ENCODE data around the gene C16orf95. TPM values are rescaled to one million over a fixed set of nuclear protein-coding genes. Genes with fewer than 3 reads are reported as not detected.

The C16orf95 gene
- total and polyA plus RNA-seq, 3 donors from 2014 or later: 53.1 to 203 (median 71.9) TPM

DNA sequence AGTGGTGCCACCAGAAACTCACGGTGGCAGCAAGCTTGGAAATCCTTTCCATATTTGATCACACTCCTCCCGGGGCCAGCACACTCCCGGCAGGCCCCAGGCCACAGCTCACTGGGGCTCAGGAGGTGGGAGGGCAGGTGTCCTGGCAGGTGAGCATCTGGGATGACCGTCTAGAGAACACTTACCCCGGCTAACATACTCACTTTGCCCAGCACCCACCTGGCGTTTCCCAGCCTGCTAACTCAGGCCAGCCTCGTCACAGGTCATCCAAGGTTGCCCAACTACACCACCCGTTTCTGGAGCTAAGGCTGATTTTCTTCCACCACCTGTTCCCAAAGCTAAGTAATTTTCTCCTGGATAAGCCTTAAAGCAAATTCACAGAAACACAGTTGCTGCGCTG, 41.5 kb upstream of the C16orf95 start:
- intact Hi-C loops (cut with DNase I; ENCODE audit: low total_unique reads): no loop called here
- TF ChIP-seq, protein P1, sequence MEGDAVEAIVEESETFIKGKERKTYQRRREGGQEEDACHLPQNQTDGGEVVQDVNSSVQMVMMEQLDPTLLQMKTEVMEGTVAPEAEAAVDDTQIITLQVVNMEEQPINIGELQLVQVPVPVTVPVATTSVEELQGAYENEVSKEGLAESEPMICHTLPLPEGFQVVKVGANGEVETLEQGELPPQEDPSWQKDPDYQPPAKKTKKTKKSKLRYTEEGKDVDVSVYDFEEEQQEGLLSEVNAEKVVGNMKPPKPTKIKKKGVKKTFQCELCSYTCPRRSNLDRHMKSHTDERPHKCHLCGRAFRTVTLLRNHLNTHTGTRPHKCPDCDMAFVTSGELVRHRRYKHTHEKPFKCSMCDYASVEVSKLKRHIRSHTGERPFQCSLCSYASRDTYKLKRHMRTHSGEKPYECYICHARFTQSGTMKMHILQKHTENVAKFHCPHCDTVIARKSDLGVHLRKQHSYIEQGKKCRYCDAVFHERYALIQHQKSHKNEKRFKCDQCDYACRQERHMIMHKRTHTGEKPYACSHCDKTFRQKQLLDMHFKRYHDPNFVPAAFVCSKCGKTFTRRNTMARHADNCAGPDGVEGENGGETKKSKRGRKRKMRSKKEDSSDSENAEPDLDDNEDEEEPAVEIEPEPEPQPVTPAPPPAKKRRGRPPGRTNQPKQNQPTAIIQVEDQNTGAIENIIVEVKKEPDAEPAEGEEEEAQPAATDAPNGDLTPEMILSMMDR (IDR thresholded peaks at IDR 0.05): no peak
- no peak for TF ChIP-seq POLR2A (IDR thresholded peaks at IDR 0.05)
- DNase-seq: no peak
- Histone ChIP-seq H3K4me3 (no peak overlapping the region), H3K27ac (no peak overlapping the region), H3K4me1 (peaks cover 1% of the 10 kb centered on the region), H3K27me3 (no peaks in the 10 kb centered on the region), H3K36me3 (ENCODE audit: low read depth, missing control alignments) (no peaks in the 10 kb centered on the region), H3K9me3 (no peaks in the 10 kb centered on the region)
- WGBS, 2 donors: 85 to 91% methylated on average over 9 of the region's 9 CpGs

DNA sequence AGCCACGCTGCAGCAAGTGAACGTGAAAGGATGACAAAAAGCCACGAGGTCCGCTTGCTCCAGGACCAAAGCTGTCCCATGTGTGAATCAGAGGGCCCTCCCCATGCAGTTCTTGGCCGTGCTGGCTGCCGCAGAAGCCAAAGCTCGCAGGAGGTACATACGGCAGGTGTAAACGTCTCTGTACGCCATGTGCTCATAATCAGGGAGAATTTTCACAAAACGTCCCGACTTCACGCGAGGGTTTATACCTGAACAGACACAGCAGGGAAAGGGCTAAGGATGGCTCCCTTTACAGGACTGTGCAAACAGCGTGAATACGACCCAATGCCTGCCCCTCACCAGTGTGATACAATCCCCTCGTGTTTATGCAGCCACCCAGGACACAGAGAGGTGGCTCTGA, 41.1 kb upstream of the C16orf95 start:
- TF ChIP-seq POLR2A (IDR thresholded peaks at IDR 0.05): no peak
- TF ChIP-seq, protein P1 (IDR thresholded peaks at IDR 0.05): no peak
- intact Hi-C loops (cut with DNase I; ENCODE audit: low total_unique reads): no loop called here
- no peaks in the 10 kb centered on the region for H3K4me1 ChIP-seq
- no peaks in the 10 kb centered on the region for H3K27me3 ChIP-seq
- H3K27ac ChIP-seq: no peak overlapping the region
- 93 to 96% methylated on average over 17 of the region's 17 CpGs for WGBS, 2 donors
- no peak for DNase-seq
- no peaks in the 10 kb centered on the region for H3K36me3 ChIP-seq (ENCODE audit: low read depth, missing control alignments)
- no peaks in the 10 kb centered on the region for H3K9me3 ChIP-seq
- H3K4me3 ChIP-seq: no peak overlapping the region

DNA sequence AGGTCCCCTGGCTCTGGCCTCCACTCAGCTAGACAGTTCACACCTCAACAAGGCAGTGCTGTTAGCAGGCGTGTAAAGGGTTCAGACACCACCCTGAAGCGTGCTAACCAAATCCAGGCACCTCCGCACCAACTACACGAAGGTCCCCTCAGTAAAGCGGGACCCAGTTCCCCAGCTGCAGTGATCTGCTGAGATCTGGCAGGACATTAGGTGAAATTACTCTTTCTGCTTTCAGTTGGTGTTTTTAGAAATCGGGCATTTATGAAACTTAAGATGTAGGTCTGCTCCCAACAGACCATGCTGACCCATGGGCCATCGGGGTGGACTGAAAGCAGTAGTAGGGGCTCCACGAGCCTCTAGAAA, 39.3 kb upstream of the C16orf95 start:
- Histone ChIP-seq H3K4me1 (no peaks in the 10 kb centered on the region), H3K27ac (no peak overlapping the region), H3K36me3 (ENCODE audit: low read depth, missing control alignments) (no peaks in the 10 kb centered on the region), H3K4me3 (no peak overlapping the region), H3K27me3 (no peaks in the 10 kb centered on the region), H3K9me3 (no peaks in the 10 kb centered on the region)
- 89 to 93% methylated on average over 8 of the region's 8 CpGs for WGBS, 2 donors
- TF ChIP-seq, protein P1 (IDR thresholded peaks at IDR 0.05): no peak
- TF ChIP-seq POLR2A (IDR thresholded peaks at IDR 0.05): no peak
- intact Hi-C loops (cut with DNase I; ENCODE audit: low total_unique reads): no loop called here
- DNase-seq: no peak

DNA sequence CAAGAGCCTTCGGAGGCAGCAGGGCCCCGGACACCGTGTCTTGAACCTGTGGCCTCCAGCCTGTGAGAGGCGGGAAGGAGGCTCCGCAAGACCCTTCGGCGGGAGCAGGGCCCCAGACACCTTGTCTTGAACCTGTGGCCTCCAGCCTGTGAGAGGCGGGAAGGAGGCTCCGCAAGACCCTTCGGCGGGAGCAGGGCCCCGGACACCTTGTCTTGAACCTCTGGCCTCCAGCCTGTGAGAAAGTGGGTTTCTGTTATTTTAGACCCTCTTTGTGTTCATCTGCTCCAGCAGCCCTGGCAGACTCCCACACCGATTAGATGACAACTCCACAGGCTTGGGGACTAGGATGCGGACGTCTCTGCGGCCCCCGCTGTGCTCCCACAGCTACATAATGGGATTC, 36.4 kb upstream of the C16orf95 start:
- Histone ChIP-seq H3K36me3 (ENCODE audit: low read depth, missing control alignments) (no peaks in the 10 kb centered on the region), H3K27me3 (no peaks in the 10 kb centered on the region), H3K27ac (no peak overlapping the region), H3K9me3 (no peaks in the 10 kb centered on the region), H3K4me3 (no peak overlapping the region), H3K4me1 (no peaks in the 10 kb centered on the region)
- WGBS, 2 donors: 95% methylated on average over 11 to 17 of the region's 17 CpGs
- intact Hi-C loops (cut with DNase I; ENCODE audit: low total_unique reads): no loop called here
- DNase-seq: no peak
- TF ChIP-seq, protein P1 (IDR thresholded peaks at IDR 0.05): no peak
- no peak for TF ChIP-seq POLR2A (IDR thresholded peaks at IDR 0.05)

DNA sequence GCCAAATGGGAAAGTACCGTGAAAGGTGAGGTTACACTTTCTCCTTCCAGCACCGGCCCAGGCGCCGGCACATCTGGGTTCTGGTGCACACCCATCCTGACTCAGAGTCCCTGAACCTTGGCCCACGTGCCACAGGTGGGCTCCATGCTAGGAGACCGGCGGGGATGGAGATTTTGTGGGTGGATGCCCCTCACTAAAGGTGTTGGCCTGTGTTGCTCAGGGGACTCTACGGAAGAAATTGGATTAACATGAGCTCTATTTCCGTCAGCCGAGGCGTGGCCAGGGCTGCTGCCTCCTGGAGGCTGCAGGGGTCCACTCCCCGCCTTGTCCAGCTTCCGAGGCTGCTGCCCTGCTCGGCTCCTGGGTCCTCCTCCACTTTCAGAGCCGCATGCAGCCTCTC, 35.6 kb upstream of the C16orf95 start:
- Histone ChIP-seq H3K36me3 (ENCODE audit: low read depth, missing control alignments) (no peaks in the 10 kb centered on the region), H3K4me1 (no peaks in the 10 kb centered on the region), H3K9me3 (no peaks in the 10 kb centered on the region), H3K4me3 (no peak overlapping the region), H3K27me3 (no peaks in the 10 kb centered on the region), H3K27ac (no peak overlapping the region)
- intact Hi-C loops (cut with DNase I; ENCODE audit: low total_unique reads): no loop called here
- no peak for DNase-seq
- TF ChIP-seq, protein P1 (IDR thresholded peaks at IDR 0.05): no peak
- no peak for TF ChIP-seq POLR2A (IDR thresholded peaks at IDR 0.05)
- 93 to 94% methylated on average over 8 to 15 of the region's 15 CpGs for WGBS, 2 donors
